Common myeloid progenitor, CD34-positive (primary cell): ENCODE results near the gene TMTC3.

Experiments
- CTCF ChIA-PET: fragments of 350-600 bp; sonication (Branson Sonifier 250); formaldehyde crosslinking; loops from one replicate; lab custom pipeline; 2021; ENCODE audit warnings: antibody characterized with exemption; lab: Charles Lee
- POLR2A ChIA-PET: fragments of 350-600 bp; sonication (Branson Sonifier 250); formaldehyde crosslinking; loops from one replicate; lab custom pipeline; 2021; ENCODE audit warnings: antibody characterized with exemption; lab: Charles Lee
- DNase-seq, 3 donors: peaks; one replicate each; pipeline versions ENCODE4 v3.0.0 to v3.0.0-alpha.2; 2013
- H3K27ac ChIP-seq, 2 experiments: 1 replicate in 1 of 2; 2 replicates in 1 of 2; pipeline ENCODE4 v1.7.0; 2013; ENCODE audit warnings: inconsistent platforms in 2 of 2, low read length in 2 of 2, mild to moderate bottlenecking in 2 of 2, low read depth in 1 of 2, moderate library complexity in 1 of 2; ENCODE audit not compliant: severe bottlenecking in 2 of 2, insufficient read depth in 1 of 2, poor library complexity in 1 of 2
- H3K27me3 ChIP-seq, 5 experiments: replicated peaks in 2 of 5; 1 replicate in 3 of 5; 2 replicates in 2 of 5; pipeline versions ENCODE4 v1.6.1 to v1.7.0; 2013; ENCODE audit warnings: low read length in 4 of 5, mild to moderate bottlenecking in 2 of 5, moderate library complexity in 2 of 5, inconsistent platforms in 1 of 5; ENCODE audit not compliant: insufficient read depth in 5 of 5, control insufficient read depth in 4 of 5
- H3K36me3 ChIP-seq, 4 experiments: 1 replicate in 2 of 4; 2 replicates in 2 of 4; pipeline versions ENCODE4 v1.6.1 to v1.7.0; 2013; ENCODE audit warnings: low read length in 3 of 4, control low read depth in 1 of 4, mild to moderate bottlenecking in 1 of 4; ENCODE audit not compliant: control insufficient read depth in 4 of 4, insufficient read depth in 4 of 4
- H3K4me1 ChIP-seq, 4 experiments: 1 replicate in 3 of 4; 2 replicates in 1 of 4; pipeline versions ENCODE4 v1.6.1 to v1.7.1; 2013; ENCODE audit warnings: low read length in 3 of 4, mild to moderate bottlenecking in 3 of 4, control low read depth in 1 of 4, inconsistent platforms in 1 of 4, moderate library complexity in 1 of 4; ENCODE audit not compliant: control insufficient read depth in 4 of 4, insufficient read depth in 4 of 4; ENCODE audit errors: control extremely low read depth in 1 of 4
- H3K4me3 ChIP-seq, 7 experiments: 1 replicate in 4 of 7; 2 replicates in 3 of 7; pipeline versions ENCODE4 v1.5.1 to v1.7.0; 2013; ENCODE audit warnings: mild to moderate bottlenecking in 7 of 7, low read length in 6 of 7, moderate library complexity in 6 of 7, inconsistent platforms in 2 of 7, low read depth in 2 of 7, control low read depth in 1 of 7; ENCODE audit not compliant: insufficient read depth in 4 of 7, control insufficient read depth in 1 of 7; ENCODE audit errors: extremely low read depth in 1 of 7
- H3K9me3 ChIP-seq, 5 experiments: 1 replicate in 4 of 5; 2 replicates in 1 of 5; pipeline versions ENCODE4 v1.6.1 to v1.7.1; 2013; ENCODE audit warnings: low read length in 4 of 5, mild to moderate bottlenecking in 2 of 5, inconsistent platforms in 1 of 5, low read depth in 1 of 5, moderate library complexity in 1 of 5; ENCODE audit not compliant: control insufficient read depth in 4 of 5, insufficient read depth in 2 of 5; ENCODE audit errors: control extremely low read depth in 1 of 5
- WGBS: methylation state at CpG from one replicate; pipeline ENCODE4 v1.1.5; 2013; ENCODE audit not compliant: insufficient coverage; 5-methylcytosine and 5-hydroxymethylcytosine counted together

TMTC3 gene

DNA sequence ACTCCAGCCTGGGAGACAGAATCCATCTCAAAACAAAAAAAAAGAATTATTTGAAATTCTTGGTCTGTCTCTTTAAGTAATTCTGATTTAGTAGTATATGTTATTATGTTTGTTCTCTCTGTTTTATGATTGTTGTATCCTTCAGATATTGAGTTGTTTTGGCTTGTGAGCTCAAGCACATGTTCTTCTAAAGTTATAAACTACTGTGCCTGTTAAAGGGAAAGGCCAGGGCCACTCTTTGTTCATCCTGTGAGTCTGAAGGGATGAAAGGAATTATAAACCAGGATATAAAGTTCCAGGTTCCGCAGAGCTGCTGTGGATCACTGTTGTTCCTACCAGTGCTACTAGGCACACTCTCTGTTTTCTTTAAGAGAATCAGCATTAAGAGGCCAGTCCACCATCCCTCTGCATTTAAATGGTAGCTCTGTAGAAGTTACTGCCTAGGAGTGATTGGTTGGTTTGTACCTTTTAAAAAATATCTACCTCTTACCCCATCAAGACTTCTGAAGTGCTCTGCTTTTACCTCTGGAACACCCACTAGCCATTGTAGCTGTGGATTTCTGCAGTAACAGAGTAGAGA lies 14.1 kb downstream of the TMTC3 start:
- POLR2A ChIA-PET: no interaction called here
- WGBS: 100% methylated on average over 1 of the region's 1 CpG

DNA sequence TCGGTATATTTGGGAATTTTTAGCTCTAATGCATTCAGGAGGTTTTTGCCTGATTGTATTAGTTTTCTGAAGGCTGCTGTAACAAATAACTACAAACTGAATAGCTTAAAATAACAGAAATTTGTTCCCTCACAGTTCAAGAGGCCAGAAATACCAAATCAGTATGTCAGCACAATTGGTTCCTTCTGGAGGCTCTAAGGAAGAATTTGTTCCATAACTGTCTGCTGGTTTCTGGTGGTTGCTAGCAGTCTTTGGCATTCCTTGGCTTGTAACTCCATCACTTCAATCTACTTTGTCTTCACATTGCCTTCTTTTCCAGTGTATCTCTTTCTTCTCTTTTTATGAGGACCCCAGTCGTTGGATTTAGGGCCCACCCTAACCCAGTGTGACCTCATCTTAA lies 21.3 kb downstream of the TMTC3 start:
- WGBS: no CpG with 5 or more reads among the region's 2 CpGs
- Histone ChIP-seq H3K36me3 (peaks cover 7 to 13% (median 9%) of the 10 kb centered on the region in 4 experiments), H3K27me3 (no peaks in the 10 kb centered on the region), H3K9me3 (no peaks in the 10 kb centered on the region), H3K27ac (no peak overlapping the region), H3K4me3 (no peak overlapping the region), H3K4me1 (no peaks in the 10 kb centered on the region)
- ChIA-PET POLR2A (no interaction called here), CTCF (interaction anchor here (1.2 kb wide), 1 partner anchor 12 kb away, joined by 4 read pairs; no protein-coding TSS in a partner anchor)
- DNase-seq: no peak

More for the DNA sequence above, 14.1 kb downstream of the TMTC3 start:
- CTCF ChIA-PET: interaction anchor here (3.4 kb wide), 1 partner anchor 838 kb away, joined by 19 read pairs; no protein-coding TSS in a partner anchor
- no peaks in the 10 kb centered on the region for H3K4me1 ChIP-seq
- DNase-seq: no peak
- no peak overlapping the region for H3K27ac ChIP-seq
- no peaks in the 10 kb centered on the region for H3K9me3 ChIP-seq
- H3K36me3 ChIP-seq: peaks cover 0 to 6% (median 2%) of the 10 kb centered on the region in 4 experiments
- H3K4me3 ChIP-seq: no peak overlapping the region
- no peaks in the 10 kb centered on the region for H3K27me3 ChIP-seq

DNA sequence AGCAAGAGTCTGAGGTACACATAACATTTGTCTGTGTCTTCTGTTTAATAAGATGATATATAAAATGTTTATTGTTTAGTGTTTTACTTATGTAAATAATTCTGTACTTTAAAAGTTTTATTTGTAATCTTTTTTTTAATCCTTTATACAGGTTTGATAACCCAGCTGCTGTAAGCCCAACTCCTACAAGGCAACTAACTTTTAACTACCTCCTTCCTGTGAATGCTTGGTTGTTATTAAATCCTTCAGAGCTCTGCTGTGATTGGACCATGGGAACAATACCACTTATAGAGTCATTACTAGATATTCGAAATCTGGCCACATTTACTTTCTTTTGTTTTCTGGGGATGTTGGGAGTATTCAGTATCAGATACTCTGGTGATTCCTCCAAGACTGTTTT lies 24.1 kb downstream of the TMTC3 start:
- H3K4me1 ChIP-seq: no peaks in the 10 kb centered on the region
- no peaks in the 10 kb centered on the region for H3K27me3 ChIP-seq
- H3K4me3 ChIP-seq: no peak overlapping the region
- DNase-seq: no peak
- H3K27ac ChIP-seq: no peak overlapping the region
- H3K9me3 ChIP-seq: no peaks in the 10 kb centered on the region
- no CpG with 5 or more reads among the region's 1 CpG for WGBS
- ChIA-PET CTCF (no interaction called here), POLR2A (no interaction called here)
- H3K36me3 ChIP-seq: peaks cover 7 to 13% (median 8%) of the 10 kb centered on the region in 4 experiments

DNA sequence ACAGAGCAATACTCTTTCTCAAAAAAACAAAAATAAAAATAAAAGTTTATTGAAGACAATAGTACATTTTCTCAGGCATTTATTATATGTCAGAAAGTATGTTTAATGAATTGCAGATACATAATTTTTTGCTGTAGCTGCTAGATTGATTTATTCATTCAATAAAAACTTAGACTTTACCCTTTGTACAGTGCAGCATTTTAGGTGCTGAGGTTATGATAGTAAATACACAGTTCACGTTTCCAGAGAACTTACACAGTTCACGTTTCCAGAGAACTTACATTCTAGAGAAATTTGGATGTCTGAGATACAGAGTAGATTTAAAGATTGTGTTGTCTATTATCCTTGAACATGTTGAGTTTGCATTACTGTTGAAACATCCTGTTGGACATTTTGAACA lies 25.3 kb downstream of the TMTC3 start:
- ChIA-PET CTCF (interaction anchor here (0.8 kb wide), 1 partner anchor 12 kb away, joined by 3 read pairs; no protein-coding TSS in a partner anchor), POLR2A (no interaction called here)
- H3K9me3 ChIP-seq: no peaks in the 10 kb centered on the region
- H3K36me3 ChIP-seq: peaks cover 7 to 13% (median 8%) of the 10 kb centered on the region in 4 experiments
- no peaks in the 10 kb centered on the region for H3K4me1 ChIP-seq
- H3K4me3 ChIP-seq: no peak overlapping the region
- H3K27ac ChIP-seq: no peak overlapping the region
- no peak for DNase-seq
- no peaks in the 10 kb centered on the region for H3K27me3 ChIP-seq
- WGBS: 100% methylated on average over 2 of the region's 2 CpGs

DNA sequence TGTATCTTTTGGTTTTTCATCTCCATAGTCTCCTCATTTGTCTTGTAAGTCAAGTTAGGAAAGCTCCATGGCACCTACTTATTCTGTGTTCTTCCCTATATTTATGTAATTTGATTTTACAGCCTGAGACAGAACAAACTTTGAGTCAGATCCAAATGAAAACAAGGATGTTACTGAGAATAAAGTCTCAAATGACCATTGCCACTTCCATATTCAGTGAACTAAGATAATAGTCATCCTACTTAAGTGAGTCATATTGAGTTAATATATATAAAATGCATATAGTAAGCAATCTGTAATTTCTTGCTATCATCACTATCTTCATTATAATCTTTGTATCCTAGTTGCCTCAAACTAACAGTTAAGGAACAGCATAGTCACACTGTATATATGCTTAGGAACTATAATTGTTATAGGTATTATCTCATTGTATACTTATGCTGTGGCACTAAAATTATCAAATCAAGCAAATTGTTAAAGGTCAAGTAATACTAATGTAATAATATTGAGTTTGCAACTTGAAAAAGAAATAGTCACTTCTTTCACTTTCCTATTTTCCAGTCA lies 30.8 kb downstream of the TMTC3 start:
- no peak for DNase-seq
- ChIA-PET CTCF (interaction anchor here (0.9 kb wide), 1 partner anchor 9 kb away, joined by 3 read pairs; no protein-coding TSS in a partner anchor), POLR2A (no interaction called here)
- no peaks in the 10 kb centered on the region for H3K4me1 ChIP-seq
- no peak overlapping the region for H3K4me3 ChIP-seq
- peaks cover 3 to 25% (median 20%) of the 10 kb centered on the region in 4 experiments for H3K36me3 ChIP-seq
- H3K9me3 ChIP-seq: no peaks in the 10 kb centered on the region
- no peak overlapping the region for H3K27ac ChIP-seq
- H3K27me3 ChIP-seq: no peaks in the 10 kb centered on the region

DNA sequence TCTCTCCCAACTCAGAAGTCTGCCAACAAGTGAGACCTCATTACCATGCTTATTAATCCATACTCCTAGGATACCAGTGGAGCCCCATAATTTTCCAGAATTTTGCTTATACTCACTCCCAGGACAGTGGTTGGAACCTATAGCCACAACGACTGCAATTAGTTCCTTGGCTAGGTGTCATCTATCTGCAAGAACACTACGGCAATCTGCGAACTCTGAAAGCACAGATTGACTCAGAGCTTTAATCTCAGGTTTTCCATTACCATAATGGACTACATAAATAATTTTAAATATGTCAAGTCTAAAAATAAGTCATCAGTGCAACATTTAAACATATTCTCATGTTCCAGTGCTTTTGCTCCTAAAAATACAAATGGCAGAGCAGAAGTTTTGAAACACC lies 33.4 kb downstream of the TMTC3 start:
- no peaks in the 10 kb centered on the region for H3K4me1 ChIP-seq
- no peaks in the 10 kb centered on the region for H3K27me3 ChIP-seq
- no peak overlapping the region for H3K4me3 ChIP-seq
- H3K36me3 ChIP-seq: peaks cover 3 to 43% (median 23%) of the 10 kb centered on the region in 4 experiments
- no peaks in the 10 kb centered on the region for H3K9me3 ChIP-seq
- POLR2A ChIA-PET: no interaction called here
- no peak overlapping the region for H3K27ac ChIP-seq
- CTCF ChIA-PET: interaction anchor here (1.8 kb wide), 1 partner anchor 12 kb away, joined by 4 read pairs; no protein-coding TSS in a partner anchor
- WGBS: no CpG with 5 or more reads among the region's 3 CpGs
- DNase-seq: no peak

DNA sequence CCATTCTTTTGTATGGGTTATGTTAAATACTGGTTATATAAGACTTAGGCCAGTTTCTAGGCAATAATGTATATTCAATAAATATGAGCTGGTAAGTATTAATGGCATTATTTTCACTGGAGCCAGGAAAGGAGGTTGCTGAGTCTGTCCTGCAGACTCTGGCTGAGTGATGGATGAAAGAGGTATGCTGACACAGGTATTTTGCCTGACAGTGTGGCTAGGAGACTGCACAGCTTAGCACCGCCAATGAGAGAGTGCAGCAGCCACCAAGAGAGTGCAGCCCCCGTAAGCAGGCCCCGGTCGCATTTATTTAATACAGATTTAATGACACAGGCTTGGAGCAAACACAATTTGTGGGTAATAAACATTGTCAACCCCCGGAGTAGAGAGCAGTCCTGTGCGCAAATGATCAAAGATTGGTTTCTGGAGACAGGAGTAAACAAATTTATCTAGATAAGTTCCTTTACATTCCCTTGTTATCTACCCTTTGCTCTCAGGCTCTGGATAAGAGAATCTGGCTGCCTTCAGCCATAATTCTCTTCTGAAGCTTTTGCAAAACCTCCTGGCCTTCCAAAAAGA lies 37.4 kb downstream of the TMTC3 start:
- H3K4me1 ChIP-seq: no peaks in the 10 kb centered on the region
- H3K27me3 ChIP-seq: no peaks in the 10 kb centered on the region
- POLR2A ChIA-PET: no interaction called here
- peaks cover 0 to 6% (median 2%) of the 10 kb centered on the region in 5 experiments for H3K9me3 ChIP-seq
- DNase-seq: no peak
- H3K4me3 ChIP-seq: no peak overlapping the region
- H3K27ac ChIP-seq: no peak overlapping the region
- peaks cover 5 to 71% (median 28%) of the 10 kb centered on the region in 4 experiments for H3K36me3 ChIP-seq
- CTCF ChIA-PET: no interaction called here
- WGBS: 97% methylated on average over 6 of the region's 6 CpGs
